GM19438 (cell line): ENCODE measurements around the gene NELFB.

Experiments used
- ATAC-seq: cut with Tn5 transposase; IDR thresholded peaks from one replicate; pipeline ENCODE4 v1.9.1; 2021; ENCODE audit warnings: low read depth; ENCODE audit not compliant: unreplicated experiment

Gene NELFB

GRCh38 chr9:137321726-137322361, 66.7 kb downstream of the NELFB start:
- ATAC-seq = no peak
